Left lung (tissue), 10 donors: Measurements from ENCODE around the gene KCNH8. TPM values are rescaled to one million over a fixed set of nuclear protein-coding genes. Genes with fewer than 3 reads are reported as not detected.

Experiments
- ATAC-seq: fragments of 200-7000 bp; cut with Tn5 transposase; one replicate; pipeline ENCODE4 v1.9.1; 2020; ENCODE audit warnings: moderate library complexity
- DNase-seq, 4 donors: peaks; one replicate each; pipeline ENCODE4 v3.0.0-alpha.2; 2013 to 2020
- H3K27ac ChIP-seq, 2 donors: fragments of 200-600 bp; sonication (generic) in 1 of 2; one replicate each; pipeline versions ENCODE4 v1.5.0 to v1.8.0; 2020 to 2021
- H3K27me3 ChIP-seq, 2 donors: fragments of 200-600 bp; sonication (generic) in 1 of 2; one replicate each; pipeline versions ENCODE4 v1.5.0 to v1.8.0; 2020 to 2021
- H3K36me3 ChIP-seq, 2 donors: fragments of 200-600 bp; sonication (generic) in 1 of 2; one replicate each; pipeline versions ENCODE4 v1.5.0 to v1.8.0; 2020 to 2021
- H3K4me1 ChIP-seq, 2 donors: fragments of 200-600 bp; one replicate each; pipeline ENCODE4 v1.8.0; 2021
- H3K4me3 ChIP-seq, 2 donors: fragments of 200-600 bp; sonication (generic) in 1 of 2; one replicate each; pipeline versions ENCODE4 v1.5.0 to v1.8.0; 2020 to 2021; ENCODE audit warnings: mild to moderate bottlenecking in 1 of 2
- H3K9me3 ChIP-seq, 2 donors: fragments of 200-600 bp; sonication (generic) in 1 of 2; one replicate each; pipeline versions ENCODE4 v1.5.0 to v1.8.0; 2020 to 2021
- CTCF ChIP-seq, 2 donors: fragments of 200-600 bp; sonication (generic) in 1 of 2; IDR thresholded peaks; one replicate each; pipeline versions ENCODE4 v1.5.0 to v1.8.0; 2021; ENCODE audit warnings: antibody characterized with exemption in 2 of 2
- intact Hi-C, 2 donors: fragments of 100-400 bp; cut with DNase I; formaldehyde crosslinking; loops; one replicate each; pipeline versions ENCODE4 v1.11.2 to v1.14.2; 2022
- polyA plus RNA-seq, 6 donors: library from polyadenylated mRNA; unstranded; fragments of 120-200 nt; gene quantifications; one replicate each; pipeline ENCODE4 v1.2.1, GENCODE V29; 2013; ENCODE audit not compliant: insufficient read length in 6 of 6
- total RNA-seq, 2 donors: library from RNA; stranded (reverse); fragmentation: NEBNext Ultra II Directional; extraction: Animal tissue kit (Norgen Biotek cat#: 25700); gene quantifications; one replicate each; pipeline ENCODE4 v1.2.1, GENCODE V29; 2021
- donor health status: DM: no; HTN: yes; CAD: no.
- donor health status: DM: no; HTN: no; CAD: no.

KCNH8 gene
- total and polyA plus RNA-seq, 8 donors, result 0.12 to 3.0 (median 2.1) TPM

GRCh38 chr3:19522305-19522704, 374.0 kb downstream of the KCNH8 start:
- no peak for TF ChIP-seq CTCF (IDR thresholded peaks at IDR 0.05)
- no peaks in the 10 kb centered on the region for H3K4me1 ChIP-seq
- intact Hi-C loops, result no loop called here
- H3K4me3 ChIP-seq, result no peak overlapping the region
- ATAC-seq (no peak), DNase-seq (no peak)
- no peak overlapping the region for H3K27ac ChIP-seq
- no peaks in the 10 kb centered on the region for H3K36me3 ChIP-seq
- no peaks in the 10 kb centered on the region for H3K27me3 ChIP-seq
- no peaks in the 10 kb centered on the region for H3K9me3 ChIP-seq

- H3K27ac ChIP-seq, result no peak overlapping the region
- TF ChIP-seq CTCF (IDR thresholded peaks at IDR 0.05), result no peak
- H3K4me3 ChIP-seq, result no peak overlapping the region
- H3K4me1 ChIP-seq, result no peaks in the 10 kb centered on the region
- ATAC-seq, result no peak
- no peaks in the 10 kb centered on the region for H3K27me3 ChIP-seq
- no peaks in the 10 kb centered on the region for H3K9me3 ChIP-seq
- no peak for DNase-seq
- intact Hi-C loops, result no loop called here
- no peaks in the 10 kb centered on the region for H3K36me3 ChIP-seq
Measured at GRCh38 chr3:19526071-19526470, 377.8 kb downstream of the KCNH8 start.

- H3K27ac ChIP-seq, result no peak overlapping the region
- intact Hi-C loops, result no loop called here
- no peak for TF ChIP-seq CTCF (IDR thresholded peaks at IDR 0.05)
- no peaks in the 10 kb centered on the region for H3K4me1 ChIP-seq
- H3K27me3 ChIP-seq, result no peaks in the 10 kb centered on the region
- no peaks in the 10 kb centered on the region for H3K9me3 ChIP-seq
- no peaks in the 10 kb centered on the region for H3K36me3 ChIP-seq
- no peak for ATAC-seq
- no peak overlapping the region for H3K4me3 ChIP-seq
- no peak for DNase-seq
Measured at GRCh38 chr3:19527746-19528145, 379.4 kb downstream of the KCNH8 start.

- no peak for ATAC-seq
- no peak for DNase-seq
- Histone ChIP-seq H3K9me3 (no peaks in the 10 kb centered on the region), H3K4me3 (no peak overlapping the region), H3K27me3 (no peaks in the 10 kb centered on the region), H3K4me1 (no peaks in the 10 kb centered on the region), H3K36me3 (no peaks in the 10 kb centered on the region), H3K27ac (no peak overlapping the region)
- intact Hi-C loops, result no loop called here
- TF ChIP-seq CTCF (IDR thresholded peaks at IDR 0.05), result no peak
Measured at GRCh38 chr3:19531426-19531825, 383.1 kb downstream of the KCNH8 start.

- DNase-seq (no peak), ATAC-seq (no peak)
- H3K4me1 ChIP-seq, result no peaks in the 10 kb centered on the region
- TF ChIP-seq CTCF (IDR thresholded peaks at IDR 0.05), result no peak
- no peak overlapping the region for H3K27ac ChIP-seq
- no peak overlapping the region for H3K4me3 ChIP-seq
- H3K9me3 ChIP-seq, result no peaks in the 10 kb centered on the region
- no peaks in the 10 kb centered on the region for H3K36me3 ChIP-seq
- intact Hi-C loops, result no loop called here
- H3K27me3 ChIP-seq, result no peaks in the 10 kb centered on the region
Measured at GRCh38 chr3:19539518-19540392, 391.4 kb downstream of the KCNH8 start.
